Osteoblast (primary cell): ENCODE measurements around the gene ZMYM4. TPM values are rescaled to one million over a fixed set of nuclear protein-coding genes. Genes with fewer than 3 reads are reported as not detected.

ENCODE experiments used
- DNase-seq: peaks from one replicate; pipeline ENCODE4 v3.0.0; 2011; ENCODE audit warnings: low spot score, mixed read lengths; ENCODE audit not compliant: insufficient read length; ENCODE audit errors: missing footprints
- H2AFZ ChIP-seq: 2 replicates; pipeline ENCODE4 v1.6.0; 2011; ENCODE audit warnings: mild to moderate bottlenecking, low read length
- H3K27ac ChIP-seq: 2 replicates; pipeline ENCODE4 v1.5.1; 2011; ENCODE audit warnings: mild to moderate bottlenecking, low read depth, low read length, moderate library complexity
- H3K27me3 ChIP-seq: 2 replicates; pipeline ENCODE4 v1.6.0; 2012; ENCODE audit warnings: mild to moderate bottlenecking, control low read depth, inconsistent platforms, low read length, moderate library complexity; ENCODE audit not compliant: insufficient read depth
- H3K36me3 ChIP-seq: 2 replicates; pipeline ENCODE4 v1.5.1; 2011; ENCODE audit warnings: mild to moderate bottlenecking, low read length, control low read depth, moderate library complexity; ENCODE audit not compliant: insufficient read depth
- H3K4me1 ChIP-seq: 2 replicates; pipeline ENCODE4 v1.5.1; 2011; ENCODE audit warnings: mild to moderate bottlenecking, low read length, control low read depth, moderate library complexity; ENCODE audit not compliant: insufficient read depth
- H3K4me2 ChIP-seq: 2 replicates; pipeline ENCODE4 v1.6.0; 2011; ENCODE audit warnings: mild to moderate bottlenecking, low read length; ENCODE audit not compliant: insufficient read depth
- H3K4me3 ChIP-seq: fragments of 200-600 bp; sonication (generic); 3 replicates; pipeline ENCODE4 v1.5.1; 2012; ENCODE audit warnings: mild to moderate bottlenecking, low read length, inconsistent platforms; ENCODE audit not compliant: insufficient read depth
- H3K79me2 ChIP-seq: 2 replicates; pipeline ENCODE4 v1.6.0; 2012; ENCODE audit warnings: mild to moderate bottlenecking, low read length, control low read depth, inconsistent platforms; ENCODE audit not compliant: insufficient read depth
- H3K9me3 ChIP-seq: 2 replicates; pipeline ENCODE4 v1.5.1; 2011; ENCODE audit warnings: low read depth, low read length, control low read depth
- H4K20me1 ChIP-seq: 2 replicates; pipeline ENCODE4 v1.6.0; 2012; ENCODE audit warnings: mild to moderate bottlenecking, low read length, control low read depth; ENCODE audit not compliant: insufficient read depth
- CTCF ChIP-seq: IDR thresholded peaks from 2 replicates; pipeline ENCODE4 v1.5.1; 2011; ENCODE audit warnings: mild to moderate bottlenecking, low read depth, low read length, moderate library complexity; ENCODE audit errors: extremely low read depth
- total RNA-seq: library from RNA; depleted of rRNA; stranded (reverse); fragments of >200 nt; gene quantifications from 2 replicates; pipeline ENCODE4 v1.2.3, GENCODE V29; 2012

Gene ZMYM4
- total RNA-seq, 1 donor: 49.9 TPM

GRCh38 chr1:35382107-35382506 lies 113.6 kb downstream of the ZMYM4 start:
- H2AFZ ChIP-seq: no peak overlapping the region
- no peak for DNase-seq
- no peaks in the 10 kb centered on the region for H3K79me2 ChIP-seq
- no peak overlapping the region for H3K4me2 ChIP-seq
- peaks cover 28% of the 10 kb centered on the region for H3K36me3 ChIP-seq
- peaks cover 8% of the 10 kb centered on the region for H3K4me1 ChIP-seq
- no peak for TF ChIP-seq CTCF
- no peak overlapping the region for H3K4me3 ChIP-seq
- no peaks in the 10 kb centered on the region for H4K20me1 ChIP-seq
- no peaks in the 10 kb centered on the region for H3K27me3 ChIP-seq
- H3K9me3 ChIP-seq: no peaks in the 10 kb centered on the region
- H3K27ac ChIP-seq: no peak overlapping the region

GRCh38 chr1:35386290-35386689 lies 117.8 kb downstream of the ZMYM4 start:
- no peaks in the 10 kb centered on the region for H3K79me2 ChIP-seq
- H3K4me3 ChIP-seq: no peak overlapping the region
- H3K4me1 ChIP-seq: no peaks in the 10 kb centered on the region
- no peak overlapping the region for H3K27ac ChIP-seq
- no peak for TF ChIP-seq CTCF
- no peak overlapping the region for H3K4me2 ChIP-seq
- no peaks in the 10 kb centered on the region for H3K27me3 ChIP-seq
- H3K9me3 ChIP-seq: no peaks in the 10 kb centered on the region
- H4K20me1 ChIP-seq: no peaks in the 10 kb centered on the region
- H3K36me3 ChIP-seq: peaks cover 51% of the 10 kb centered on the region
- H2AFZ ChIP-seq: no peak overlapping the region
- no peak for DNase-seq

- no peak for TF ChIP-seq CTCF
- H3K4me2 ChIP-seq: no peak overlapping the region
- no peak overlapping the region for H3K4me3 ChIP-seq
- peaks cover 50% of the 10 kb centered on the region for H3K36me3 ChIP-seq
- H4K20me1 ChIP-seq: no peaks in the 10 kb centered on the region
- H3K9me3 ChIP-seq: no peaks in the 10 kb centered on the region
- DNase-seq: no peak
- no peaks in the 10 kb centered on the region for H3K27me3 ChIP-seq
- no peaks in the 10 kb centered on the region for H3K79me2 ChIP-seq
- no peaks in the 10 kb centered on the region for H3K4me1 ChIP-seq
- H3K27ac ChIP-seq: no peak overlapping the region
- H2AFZ ChIP-seq: no peak overlapping the region
Measured at GRCh38 chr1:35386959-35387358, 118.5 kb downstream of the ZMYM4 start.

GRCh38 chr1:35390600-35391494 lies 122.3 kb downstream of the ZMYM4 start:
- Histone ChIP-seq H3K4me3 (no peak overlapping the region), H3K9me3 (no peaks in the 10 kb centered on the region), H3K4me2 (no peak overlapping the region), H3K27me3 (no peaks in the 10 kb centered on the region), H3K27ac (no peak overlapping the region), H4K20me1 (no peaks in the 10 kb centered on the region), H3K4me1 (no peaks in the 10 kb centered on the region), H3K79me2 (no peaks in the 10 kb centered on the region), H3K36me3 (peaks cover 72% of the 10 kb centered on the region), H2AFZ (no peak overlapping the region)
- TF ChIP-seq CTCF: no peak
- DNase-seq: no peak
